ENCODE measurements around the gene DNAJC30.

- TF ChIP-seq, protein P1, sequence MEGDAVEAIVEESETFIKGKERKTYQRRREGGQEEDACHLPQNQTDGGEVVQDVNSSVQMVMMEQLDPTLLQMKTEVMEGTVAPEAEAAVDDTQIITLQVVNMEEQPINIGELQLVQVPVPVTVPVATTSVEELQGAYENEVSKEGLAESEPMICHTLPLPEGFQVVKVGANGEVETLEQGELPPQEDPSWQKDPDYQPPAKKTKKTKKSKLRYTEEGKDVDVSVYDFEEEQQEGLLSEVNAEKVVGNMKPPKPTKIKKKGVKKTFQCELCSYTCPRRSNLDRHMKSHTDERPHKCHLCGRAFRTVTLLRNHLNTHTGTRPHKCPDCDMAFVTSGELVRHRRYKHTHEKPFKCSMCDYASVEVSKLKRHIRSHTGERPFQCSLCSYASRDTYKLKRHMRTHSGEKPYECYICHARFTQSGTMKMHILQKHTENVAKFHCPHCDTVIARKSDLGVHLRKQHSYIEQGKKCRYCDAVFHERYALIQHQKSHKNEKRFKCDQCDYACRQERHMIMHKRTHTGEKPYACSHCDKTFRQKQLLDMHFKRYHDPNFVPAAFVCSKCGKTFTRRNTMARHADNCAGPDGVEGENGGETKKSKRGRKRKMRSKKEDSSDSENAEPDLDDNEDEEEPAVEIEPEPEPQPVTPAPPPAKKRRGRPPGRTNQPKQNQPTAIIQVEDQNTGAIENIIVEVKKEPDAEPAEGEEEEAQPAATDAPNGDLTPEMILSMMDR (conservative IDR thresholded peaks at IDR 0.05; ENCODE audit: low read depth in 2 of 2), result no peak
- TF ChIP-seq, protein P2, sequence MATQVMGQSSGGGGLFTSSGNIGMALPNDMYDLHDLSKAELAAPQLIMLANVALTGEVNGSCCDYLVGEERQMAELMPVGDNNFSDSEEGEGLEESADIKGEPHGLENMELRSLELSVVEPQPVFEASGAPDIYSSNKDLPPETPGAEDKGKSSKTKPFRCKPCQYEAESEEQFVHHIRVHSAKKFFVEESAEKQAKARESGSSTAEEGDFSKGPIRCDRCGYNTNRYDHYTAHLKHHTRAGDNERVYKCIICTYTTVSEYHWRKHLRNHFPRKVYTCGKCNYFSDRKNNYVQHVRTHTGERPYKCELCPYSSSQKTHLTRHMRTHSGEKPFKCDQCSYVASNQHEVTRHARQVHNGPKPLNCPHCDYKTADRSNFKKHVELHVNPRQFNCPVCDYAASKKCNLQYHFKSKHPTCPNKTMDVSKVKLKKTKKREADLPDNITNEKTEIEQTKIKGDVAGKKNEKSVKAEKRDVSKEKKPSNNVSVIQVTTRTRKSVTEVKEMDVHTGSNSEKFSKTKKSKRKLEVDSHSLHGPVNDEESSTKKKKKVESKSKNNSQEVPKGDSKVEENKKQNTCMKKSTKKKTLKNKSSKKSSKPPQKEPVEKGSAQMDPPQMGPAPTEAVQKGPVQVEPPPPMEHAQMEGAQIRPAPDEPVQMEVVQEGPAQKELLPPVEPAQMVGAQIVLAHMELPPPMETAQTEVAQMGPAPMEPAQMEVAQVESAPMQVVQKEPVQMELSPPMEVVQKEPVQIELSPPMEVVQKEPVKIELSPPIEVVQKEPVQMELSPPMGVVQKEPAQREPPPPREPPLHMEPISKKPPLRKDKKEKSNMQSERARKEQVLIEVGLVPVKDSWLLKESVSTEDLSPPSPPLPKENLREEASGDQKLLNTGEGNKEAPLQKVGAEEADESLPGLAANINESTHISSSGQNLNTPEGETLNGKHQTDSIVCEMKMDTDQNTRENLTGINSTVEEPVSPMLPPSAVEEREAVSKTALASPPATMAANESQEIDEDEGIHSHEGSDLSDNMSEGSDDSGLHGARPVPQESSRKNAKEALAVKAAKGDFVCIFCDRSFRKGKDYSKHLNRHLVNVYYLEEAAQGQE (IDR thresholded peaks at IDR 0.05; ENCODE audit: unreplicated experiment), result no peak
- TF ChIP-seq JUNB (IDR thresholded peaks at IDR 0.05; ENCODE audit: unreplicated experiment) (no peak), POLR2AphosphoS5 (IDR thresholded peaks at IDR 0.05; ENCODE audit: low read depth) (no peak), CREB1 (CRISPR knock-in tag; IDR thresholded peaks at IDR 0.05; ENCODE audit: low read depth) (no peak), EZH2 (IDR thresholded peaks at IDR 0.05; ENCODE audit: low read depth, unreplicated experiment) (no peak)
- TF ChIP-seq, protein P3, sequence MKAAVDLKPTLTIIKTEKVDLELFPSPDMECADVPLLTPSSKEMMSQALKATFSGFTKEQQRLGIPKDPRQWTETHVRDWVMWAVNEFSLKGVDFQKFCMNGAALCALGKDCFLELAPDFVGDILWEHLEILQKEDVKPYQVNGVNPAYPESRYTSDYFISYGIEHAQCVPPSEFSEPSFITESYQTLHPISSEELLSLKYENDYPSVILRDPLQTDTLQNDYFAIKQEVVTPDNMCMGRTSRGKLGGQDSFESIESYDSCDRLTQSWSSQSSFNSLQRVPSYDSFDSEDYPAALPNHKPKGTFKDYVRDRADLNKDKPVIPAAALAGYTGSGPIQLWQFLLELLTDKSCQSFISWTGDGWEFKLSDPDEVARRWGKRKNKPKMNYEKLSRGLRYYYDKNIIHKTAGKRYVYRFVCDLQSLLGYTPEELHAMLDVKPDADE (IDR thresholded peaks at IDR 0.05), result no peak
Observed at GRCh38 chr7:73668103-73668885, 15.0 kb downstream of the DNAJC30 start.
